Epithelial cell of proximal tubule (primary cell): ENCODE data around the gene PGM5. TPM values are rescaled to one million over a fixed set of nuclear protein-coding genes. Genes with fewer than 3 reads are reported as not detected.

Experiments
- DNase-seq: peaks from one replicate; pipeline ENCODE4 v3.0.0-alpha.2; 2011; ENCODE audit warnings: low read depth
- H3K4me3 ChIP-seq: 2 replicates; pipeline ENCODE4 v1.5.1; 2011; ENCODE audit warnings: low read depth, mild to moderate bottlenecking, low read length
- total RNA-seq: library from RNA; depleted of rRNA; stranded (reverse); fragments of >200 nt; gene quantifications from 2 replicates; pipeline ENCODE4 v1.2.3, GENCODE V29; 2015
- TF ChIP-seq, protein P1 (sequence below): conservative IDR thresholded peaks from 2 replicates; pipeline ENCODE4 v1.5.1; 2012; ENCODE audit warnings: low read depth, mild to moderate bottlenecking, low read length

The PGM5 gene
- total RNA-seq, 1 donor from 2014 or later, result not detected

DNA sequence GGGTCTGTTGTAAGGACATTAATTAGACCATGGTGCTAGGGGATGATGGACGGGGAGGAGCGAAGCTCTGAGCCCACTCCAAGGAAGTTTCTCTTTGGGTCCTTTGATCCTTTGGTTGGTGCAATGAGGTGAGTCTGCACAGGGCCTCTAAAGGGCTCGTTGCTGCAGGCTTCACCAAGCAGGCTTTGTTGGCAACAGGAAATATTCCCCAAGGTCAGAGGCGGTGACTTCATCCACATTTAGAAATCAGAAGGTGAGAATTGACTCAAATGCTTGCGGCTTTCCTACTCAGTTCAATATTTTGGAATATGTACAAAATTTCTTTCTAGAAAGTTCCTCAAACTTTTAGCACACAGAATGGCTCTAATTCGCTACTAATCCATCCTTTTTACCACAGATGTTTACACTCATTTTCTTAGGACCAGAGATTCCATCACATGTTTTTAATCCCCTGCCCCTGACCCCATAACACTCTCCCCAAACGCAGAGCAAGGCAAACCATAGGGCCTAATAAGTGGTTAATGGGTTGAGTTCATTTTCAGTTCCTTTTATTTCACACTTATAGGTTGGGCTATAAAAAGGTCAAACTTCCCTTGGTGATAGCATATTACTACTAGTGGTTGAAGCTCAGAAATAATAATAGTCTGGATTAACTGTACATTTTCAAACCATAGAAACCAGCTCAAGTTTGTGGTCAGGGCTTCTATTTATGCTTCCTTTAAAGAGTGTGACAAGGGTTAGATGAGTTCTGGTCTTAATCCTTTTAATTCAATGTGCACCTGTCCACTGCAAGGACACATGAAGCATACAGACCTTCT, 221.6 kb downstream of the PGM5 start:
- TF ChIP-seq, protein P1, sequence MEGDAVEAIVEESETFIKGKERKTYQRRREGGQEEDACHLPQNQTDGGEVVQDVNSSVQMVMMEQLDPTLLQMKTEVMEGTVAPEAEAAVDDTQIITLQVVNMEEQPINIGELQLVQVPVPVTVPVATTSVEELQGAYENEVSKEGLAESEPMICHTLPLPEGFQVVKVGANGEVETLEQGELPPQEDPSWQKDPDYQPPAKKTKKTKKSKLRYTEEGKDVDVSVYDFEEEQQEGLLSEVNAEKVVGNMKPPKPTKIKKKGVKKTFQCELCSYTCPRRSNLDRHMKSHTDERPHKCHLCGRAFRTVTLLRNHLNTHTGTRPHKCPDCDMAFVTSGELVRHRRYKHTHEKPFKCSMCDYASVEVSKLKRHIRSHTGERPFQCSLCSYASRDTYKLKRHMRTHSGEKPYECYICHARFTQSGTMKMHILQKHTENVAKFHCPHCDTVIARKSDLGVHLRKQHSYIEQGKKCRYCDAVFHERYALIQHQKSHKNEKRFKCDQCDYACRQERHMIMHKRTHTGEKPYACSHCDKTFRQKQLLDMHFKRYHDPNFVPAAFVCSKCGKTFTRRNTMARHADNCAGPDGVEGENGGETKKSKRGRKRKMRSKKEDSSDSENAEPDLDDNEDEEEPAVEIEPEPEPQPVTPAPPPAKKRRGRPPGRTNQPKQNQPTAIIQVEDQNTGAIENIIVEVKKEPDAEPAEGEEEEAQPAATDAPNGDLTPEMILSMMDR, result no peak
- H3K4me3 ChIP-seq, result no peak overlapping the region
- DNase-seq, result no peak

Other genes starting within 250 kb of the PGM5 start
- gene ZNG1C, start 114.6 kb upstream of the PGM5 start, total RNA-seq, result 12.9 and 22.4 TPM in 2 replicates
- not detected in 2 replicates for gene FOXD4L3, start 53.7 kb upstream of the PGM5 start, total RNA-seq
- not detected in 2 replicates for gene TMEM252, start 184.3 kb downstream of the PGM5 start, total RNA-seq